HEK293 (cell line): ENCODE results near the gene USP46.

Experiments used
- TF ChIP-seq, protein P1 (sequence below): sonication (generic); formaldehyde crosslinking; IDR thresholded peaks from 2 replicates; pipeline ENCODE4 v1.8.1; 2022; ENCODE audit warnings: mild to moderate bottlenecking, moderate library complexity, missing genetic modification reagents
- TF ChIP-seq, protein P2 (sequence below): fragments of 450-650 bp; formaldehyde crosslinking; IDR thresholded peaks from 2 replicates; pipeline ENCODE4 v1.5.1; 2016; ENCODE audit warnings: missing biosample characterization, missing genetic modification characterization

DNA sequence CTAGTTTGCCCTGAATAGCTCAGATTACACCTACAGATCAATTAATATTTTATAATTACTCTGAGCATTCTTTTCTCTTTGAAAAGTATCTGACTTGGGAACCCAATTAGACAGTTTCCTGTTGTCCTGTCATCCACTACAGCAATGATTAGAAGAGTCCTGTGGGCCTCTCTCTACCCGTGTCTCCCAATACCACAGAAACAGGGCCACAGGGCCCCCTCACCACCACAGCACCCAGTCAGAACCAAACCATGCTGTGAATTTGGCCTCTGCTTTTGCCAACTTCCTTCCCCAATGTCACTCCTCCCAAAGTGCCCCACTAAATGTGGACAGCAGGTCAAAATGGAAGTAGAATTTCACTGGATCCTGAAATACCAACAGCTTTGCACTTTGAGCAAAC, 10.3 kb downstream of the USP46 start:
- TF ChIP-seq, protein P1, sequence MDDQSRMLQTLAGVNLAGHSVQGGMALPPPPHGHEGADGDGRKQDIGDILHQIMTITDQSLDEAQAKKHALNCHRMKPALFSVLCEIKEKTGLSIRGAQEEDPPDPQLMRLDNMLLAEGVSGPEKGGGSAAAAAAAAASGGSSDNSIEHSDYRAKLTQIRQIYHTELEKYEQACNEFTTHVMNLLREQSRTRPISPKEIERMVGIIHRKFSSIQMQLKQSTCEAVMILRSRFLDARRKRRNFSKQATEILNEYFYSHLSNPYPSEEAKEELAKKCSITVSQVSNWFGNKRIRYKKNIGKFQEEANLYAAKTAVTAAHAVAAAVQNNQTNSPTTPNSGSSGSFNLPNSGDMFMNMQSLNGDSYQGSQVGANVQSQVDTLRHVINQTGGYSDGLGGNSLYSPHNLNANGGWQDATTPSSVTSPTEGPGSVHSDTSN (CRISPR knock-in tag), result no peak
- TF ChIP-seq, protein P2, sequence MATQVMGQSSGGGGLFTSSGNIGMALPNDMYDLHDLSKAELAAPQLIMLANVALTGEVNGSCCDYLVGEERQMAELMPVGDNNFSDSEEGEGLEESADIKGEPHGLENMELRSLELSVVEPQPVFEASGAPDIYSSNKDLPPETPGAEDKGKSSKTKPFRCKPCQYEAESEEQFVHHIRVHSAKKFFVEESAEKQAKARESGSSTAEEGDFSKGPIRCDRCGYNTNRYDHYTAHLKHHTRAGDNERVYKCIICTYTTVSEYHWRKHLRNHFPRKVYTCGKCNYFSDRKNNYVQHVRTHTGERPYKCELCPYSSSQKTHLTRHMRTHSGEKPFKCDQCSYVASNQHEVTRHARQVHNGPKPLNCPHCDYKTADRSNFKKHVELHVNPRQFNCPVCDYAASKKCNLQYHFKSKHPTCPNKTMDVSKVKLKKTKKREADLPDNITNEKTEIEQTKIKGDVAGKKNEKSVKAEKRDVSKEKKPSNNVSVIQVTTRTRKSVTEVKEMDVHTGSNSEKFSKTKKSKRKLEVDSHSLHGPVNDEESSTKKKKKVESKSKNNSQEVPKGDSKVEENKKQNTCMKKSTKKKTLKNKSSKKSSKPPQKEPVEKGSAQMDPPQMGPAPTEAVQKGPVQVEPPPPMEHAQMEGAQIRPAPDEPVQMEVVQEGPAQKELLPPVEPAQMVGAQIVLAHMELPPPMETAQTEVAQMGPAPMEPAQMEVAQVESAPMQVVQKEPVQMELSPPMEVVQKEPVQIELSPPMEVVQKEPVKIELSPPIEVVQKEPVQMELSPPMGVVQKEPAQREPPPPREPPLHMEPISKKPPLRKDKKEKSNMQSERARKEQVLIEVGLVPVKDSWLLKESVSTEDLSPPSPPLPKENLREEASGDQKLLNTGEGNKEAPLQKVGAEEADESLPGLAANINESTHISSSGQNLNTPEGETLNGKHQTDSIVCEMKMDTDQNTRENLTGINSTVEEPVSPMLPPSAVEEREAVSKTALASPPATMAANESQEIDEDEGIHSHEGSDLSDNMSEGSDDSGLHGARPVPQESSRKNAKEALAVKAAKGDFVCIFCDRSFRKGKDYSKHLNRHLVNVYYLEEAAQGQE (tag by site-specific recombination), result no peak
